ENCODE measurements around the gene MKKS. TPM values are rescaled to one million over a fixed set of nuclear protein-coding genes. Genes with fewer than 3 reads are reported as not detected.
A peak's percentile ranks its signal among the peaks of the same experiment; 100 is the strongest.

MKKS gene
- total and polyA plus RNA-seq, 9 donors = 11.9 to 21.2 (median 19.3) TPM

DNA sequence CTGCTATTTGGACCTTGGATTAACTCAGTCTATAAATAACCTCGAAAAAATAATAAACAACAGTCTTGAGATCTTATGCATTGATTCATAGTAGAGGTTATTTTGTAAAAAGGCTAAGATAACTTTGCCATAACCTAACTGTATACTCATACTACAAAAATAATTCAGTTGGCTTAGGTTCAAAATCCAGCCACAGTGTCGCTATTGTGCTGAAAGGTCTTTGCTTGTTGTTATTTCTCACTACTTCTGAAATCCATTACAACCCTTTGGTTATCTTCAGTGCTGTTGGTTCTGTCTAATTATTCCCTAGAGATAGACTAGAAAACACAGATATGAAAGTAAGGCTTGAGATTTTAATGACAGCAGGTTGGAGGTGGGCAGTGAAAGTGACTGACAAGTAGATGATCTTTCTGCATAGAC, 74.4 kb downstream of the MKKS start:
- Histone ChIP-seq H3K27ac (ENCODE audit: low read length) (no peak overlapping the region), H3K4me3 (ENCODE audit: low read length) (no peak overlapping the region), H3K27me3 (ENCODE audit: control insufficient read depth, insufficient read depth, low read length) (no peaks in the 10 kb centered on the region), H3K9me3 (replicated peaks; ENCODE audit: control insufficient read depth, low read depth, low read length) (no peaks in the 10 kb centered on the region), H3K36me3 (ENCODE audit: control insufficient read depth, insufficient read depth, low read length) (no peaks in the 10 kb centered on the region), H3K4me1 (ENCODE audit: control insufficient read depth, insufficient read depth, low read length) (no peaks in the 10 kb centered on the region)
- DNase-seq = no peak
- WGBS (ENCODE audit: insufficient coverage) = no CpG with 5 or more reads among the region's 2 CpGs

GRCh38 chr20:10357974-10358373, 76.0 kb downstream of the MKKS start:
- Histone ChIP-seq H3K4me3 (ENCODE audit: low read length) (no peak overlapping the region), H3K36me3 (ENCODE audit: control insufficient read depth, insufficient read depth, low read length) (no peaks in the 10 kb centered on the region)

DNA sequence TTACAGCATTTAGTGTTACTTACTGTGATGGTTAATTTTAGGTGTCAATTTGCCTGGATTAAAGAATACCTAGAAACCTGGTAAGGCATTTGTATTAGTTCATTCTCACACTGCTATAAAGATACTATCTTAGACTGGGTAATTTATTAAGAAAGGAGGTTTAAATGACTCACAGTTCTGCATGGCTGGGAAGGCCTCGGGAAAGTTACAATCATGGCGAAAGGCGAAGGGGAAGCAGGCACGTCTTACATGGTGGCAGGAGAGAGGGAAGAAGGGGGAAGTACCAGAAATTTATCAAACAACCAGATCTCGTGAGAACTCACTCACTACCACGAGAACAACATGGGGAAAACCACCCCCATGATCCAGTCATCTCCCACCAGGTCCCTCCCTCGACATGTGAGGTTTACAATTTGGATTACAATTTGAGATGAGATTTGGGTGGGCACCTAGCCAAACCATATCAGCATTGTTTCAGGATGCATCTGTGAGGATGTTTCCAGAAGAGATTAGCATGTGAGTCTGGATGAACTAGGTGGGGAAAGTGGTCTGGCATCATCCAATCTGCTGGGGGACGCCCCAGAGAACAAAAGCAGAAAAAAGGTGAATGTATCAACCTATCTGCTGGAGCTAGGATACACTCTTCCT, 76.8 kb downstream of the MKKS start:
- Histone ChIP-seq H3K4me3 (ENCODE audit: low read length) (no peak overlapping the region), H3K27ac (ENCODE audit: low read length) (no peak overlapping the region), H3K9me3 (replicated peaks; ENCODE audit: control insufficient read depth, low read depth, low read length) (no peaks in the 10 kb centered on the region), H3K27me3 (ENCODE audit: control insufficient read depth, insufficient read depth, low read length) (no peaks in the 10 kb centered on the region), H3K36me3 (ENCODE audit: control insufficient read depth, insufficient read depth, low read length) (no peaks in the 10 kb centered on the region), H3K4me1 (ENCODE audit: control insufficient read depth, insufficient read depth, low read length) (no peaks in the 10 kb centered on the region)
- WGBS (ENCODE audit: insufficient coverage) = no CpG with 5 or more reads among the region's 8 CpGs
- no peak for DNase-seq

More at GRCh38 chr20:10357974-10358373, 76.0 kb downstream of the MKKS start:
- Histone ChIP-seq H3K27ac (ENCODE audit: low read length) (no peak overlapping the region), H3K4me1 (ENCODE audit: control insufficient read depth, insufficient read depth, low read length) (no peaks in the 10 kb centered on the region), H3K9me3 (replicated peaks; ENCODE audit: control insufficient read depth, low read depth, low read length) (no peaks in the 10 kb centered on the region), H3K27me3 (ENCODE audit: control insufficient read depth, insufficient read depth, low read length) (no peaks in the 10 kb centered on the region)
- DNase-seq = no peak

DNA sequence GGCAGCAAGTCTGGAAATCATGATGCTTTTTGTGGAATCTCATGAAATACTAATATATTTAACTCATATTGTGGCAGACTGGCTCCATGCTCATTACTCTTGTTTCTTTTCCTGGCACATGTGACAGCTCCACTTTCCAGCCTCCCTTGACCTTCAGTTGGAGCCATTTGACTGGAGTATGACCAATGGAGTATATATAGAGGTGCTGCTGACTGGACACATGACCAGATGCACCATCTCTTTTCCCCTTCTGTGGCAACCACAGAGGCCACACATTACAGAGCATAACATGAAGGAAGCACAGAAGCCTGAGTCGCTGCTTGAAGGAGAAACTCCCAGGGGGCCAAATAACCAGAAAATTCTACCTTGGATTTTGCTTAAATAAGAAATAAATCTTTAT, 77.4 kb downstream of the MKKS start:
- no CpG with 5 or more reads among the region's 1 CpG for WGBS (ENCODE audit: insufficient coverage)
- Histone ChIP-seq H3K27me3 (ENCODE audit: control insufficient read depth, insufficient read depth, low read length) (no peaks in the 10 kb centered on the region), H3K36me3 (ENCODE audit: control insufficient read depth, insufficient read depth, low read length) (no peaks in the 10 kb centered on the region), H3K9me3 (replicated peaks; ENCODE audit: control insufficient read depth, low read depth, low read length) (no peaks in the 10 kb centered on the region), H3K4me1 (ENCODE audit: control insufficient read depth, insufficient read depth, low read length) (no peaks in the 10 kb centered on the region), H3K4me3 (ENCODE audit: low read length) (no peak overlapping the region), H3K27ac (ENCODE audit: low read length) (no peak overlapping the region)
- DNase-seq = no peak

GRCh38 chr20:10352934-10353824, 80.8 kb downstream of the MKKS start:
- DNase-seq = no peak
- peak overlapping the region; percentile 15 for H3K27ac ChIP-seq (ENCODE audit: low read length)
- H3K4me3 ChIP-seq (ENCODE audit: low read length) = no peak overlapping the region

More at GRCh38 chr20:10352934-10353824, 80.8 kb downstream of the MKKS start:
- Histone ChIP-seq H3K36me3 (ENCODE audit: control insufficient read depth, insufficient read depth, low read length) (no peaks in the 10 kb centered on the region), H3K27me3 (ENCODE audit: control insufficient read depth, insufficient read depth, low read length) (no peaks in the 10 kb centered on the region), H3K9me3 (replicated peaks; ENCODE audit: control insufficient read depth, low read depth, low read length) (no peaks in the 10 kb centered on the region), H3K4me1 (ENCODE audit: control insufficient read depth, insufficient read depth, low read length) (no peaks in the 10 kb centered on the region)
- 75% methylated on average over 1 of the region's 6 CpGs for WGBS (ENCODE audit: insufficient coverage)

Other genes with a start within 250 kb of the MKKS start
- 3.1 TPM for gene SNAP25, start 215.4 kb downstream of the MKKS start, total RNA-seq
- gene SNAP25, start 215.4 kb downstream of the MKKS start, polyA plus RNA-seq (ENCODE audit: insufficient read depth in 1 of 8, insufficient read length in 8 of 8, low replicate concordance in 1 of 8) = 1 to 10 TPM; 3.3 to 7.5 (median 5.8) TPM
- gene SLX4IP, start 1.1 kb upstream of the MKKS start, total RNA-seq = 4.4 TPM
- 1 to 10 TPM; 3.3 to 5.0 (median 4.3) TPM for gene SLX4IP, start 1.1 kb upstream of the MKKS start, polyA plus RNA-seq (ENCODE audit: insufficient read depth in 1 of 8, insufficient read length in 8 of 8, low replicate concordance in 1 of 8)
- gene JAG1, start 239.8 kb upstream of the MKKS start, total RNA-seq = 40.7 TPM
- gene JAG1, start 239.8 kb upstream of the MKKS start, polyA plus RNA-seq (ENCODE audit: insufficient read depth in 1 of 8, insufficient read length in 8 of 8, low replicate concordance in 1 of 8) = 10 to 100 TPM; 28.9 to 52.8 (median 33.4) TPM

Data from muscle of leg (tissue), 11 donors.